G401 (cell line): Measurements from ENCODE around the gene ZBED1. TPM values are rescaled to one million over a fixed set of nuclear protein-coding genes. Genes with fewer than 3 reads are reported as not detected.

ENCODE experiments used
- DNase-seq: peaks from one replicate; pipeline ENCODE4 v3.0.0-alpha.2; 2015; ENCODE audit warnings: low spot score
- in situ Hi-C: cut with HindIII; loops from 2 replicates; pipeline ENCODE4 v1.10.0; 2016; ENCODE audit warnings: low sequenced_read_pairs, mixed read lengths
- total RNA-seq: library from RNA; depleted of rRNA; stranded (reverse); fragments of >200 nt; shearing (Covaris generic); gene quantifications from 2 replicates; pipeline ENCODE4 v1.2.3, GENCODE V29; 2014

The ZBED1 gene
- total RNA-seq, 1 experiment from 2014 or later, result 62.0 TPM

DNA sequence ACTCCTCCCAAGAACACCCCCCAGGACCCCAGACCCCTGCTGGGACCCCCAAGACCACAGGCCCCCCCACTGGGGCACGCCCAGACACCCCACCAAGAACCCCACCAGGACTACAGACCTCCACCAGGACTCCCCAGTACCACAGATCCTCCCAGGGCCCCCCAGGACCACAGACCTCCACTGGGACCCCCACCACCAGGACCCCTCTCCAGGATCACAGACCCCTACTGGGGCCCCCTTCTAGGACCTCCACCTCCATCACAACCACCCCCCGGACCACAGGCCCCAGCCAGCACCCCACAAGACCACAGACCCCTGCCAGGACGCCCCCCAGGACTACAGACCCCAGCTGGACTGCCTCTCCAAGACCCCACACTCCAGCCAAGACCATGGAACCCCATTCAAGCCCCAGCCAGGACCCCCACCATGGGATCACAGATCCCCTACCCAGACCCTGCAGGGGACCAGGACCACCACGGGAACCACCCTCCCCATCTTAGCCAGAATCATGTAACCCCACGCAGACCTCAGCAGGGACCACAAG is 855 bp upstream of the ZBED1 start:
- in situ Hi-C loops, result no loop called here
- no peak for DNase-seq

- DNase-seq, result peak; percentile 19
- in situ Hi-C loops, result no loop called here
These were observed 529 bp downstream of the ZBED1 start for GRCh38 chrX:2500091-2500802.

- DNase-seq, result no peak
- in situ Hi-C loops, result no loop called here
These were observed 1.3 kb downstream of the ZBED1 start for GRCh38 chrX:2499507-2499906.

- DNase-seq, result peak; percentile 67
- in situ Hi-C loops, result no loop called here
These were observed 1.9 kb downstream of the ZBED1 start for GRCh38 chrX:2498781-2499302.

DNA sequence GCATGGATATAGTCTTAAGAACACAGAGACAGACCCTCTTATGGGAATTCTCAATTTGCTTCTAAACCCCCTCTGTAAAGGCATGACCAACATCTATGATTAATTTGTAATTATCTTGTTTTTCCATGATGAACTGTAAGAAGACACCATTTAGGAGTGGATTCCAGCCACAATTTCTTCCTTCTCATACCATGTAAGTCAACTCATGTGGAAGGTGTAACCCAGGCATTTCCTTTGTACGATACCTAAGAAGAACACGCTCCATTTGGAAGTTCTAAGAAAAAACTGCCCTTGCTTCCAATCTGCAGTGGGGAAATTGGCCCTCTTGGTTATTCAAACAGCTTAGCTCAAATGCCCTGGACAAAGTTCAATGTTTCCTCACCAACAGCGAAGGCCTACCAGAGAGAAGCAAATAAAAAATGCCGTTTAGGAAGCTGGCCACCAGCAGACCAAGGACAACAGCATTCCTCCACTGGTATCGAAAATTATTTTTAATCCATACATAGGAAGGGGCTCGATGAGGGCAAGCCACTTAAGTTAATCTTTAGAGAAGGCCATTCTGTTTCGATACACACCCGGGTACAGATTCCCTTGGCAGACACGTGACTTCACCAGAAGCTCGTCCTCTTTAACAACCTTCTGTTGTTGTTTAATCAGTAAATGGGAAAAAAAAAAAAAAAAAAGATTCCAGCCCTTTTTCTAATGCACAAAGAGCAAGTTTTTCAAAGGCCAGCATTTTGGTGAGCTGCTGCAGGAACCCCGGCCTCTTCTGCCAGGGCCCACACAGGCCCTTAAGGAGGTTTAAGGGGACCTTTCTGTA is 2.6 kb downstream of the ZBED1 start:
- DNase-seq, result peak; percentile 74

DNA sequence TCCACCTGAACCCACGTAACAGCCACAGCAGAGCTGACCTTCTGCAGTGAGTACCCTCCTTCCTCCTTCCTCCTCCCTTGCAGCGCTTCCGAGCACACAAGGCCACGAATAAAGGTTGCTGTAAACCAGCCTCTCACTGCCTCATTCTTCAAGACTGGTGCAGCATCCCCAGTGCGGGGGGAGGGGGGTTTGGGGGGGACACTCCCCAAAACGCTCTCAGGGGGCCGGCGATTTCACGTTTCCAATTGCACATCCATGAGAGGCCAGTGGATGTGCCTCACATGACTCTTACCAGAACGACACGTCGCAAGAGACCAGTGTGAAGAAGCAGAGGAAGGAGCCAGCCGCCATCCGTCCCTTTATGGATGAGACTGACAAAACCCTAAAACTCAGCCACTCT is 5.2 kb downstream of the ZBED1 start:
- no peak for DNase-seq
- in situ Hi-C loops, result no loop called here

More for the DNA sequence above, 2.6 kb downstream of the ZBED1 start:
- in situ Hi-C loops, result no loop called here

DNA sequence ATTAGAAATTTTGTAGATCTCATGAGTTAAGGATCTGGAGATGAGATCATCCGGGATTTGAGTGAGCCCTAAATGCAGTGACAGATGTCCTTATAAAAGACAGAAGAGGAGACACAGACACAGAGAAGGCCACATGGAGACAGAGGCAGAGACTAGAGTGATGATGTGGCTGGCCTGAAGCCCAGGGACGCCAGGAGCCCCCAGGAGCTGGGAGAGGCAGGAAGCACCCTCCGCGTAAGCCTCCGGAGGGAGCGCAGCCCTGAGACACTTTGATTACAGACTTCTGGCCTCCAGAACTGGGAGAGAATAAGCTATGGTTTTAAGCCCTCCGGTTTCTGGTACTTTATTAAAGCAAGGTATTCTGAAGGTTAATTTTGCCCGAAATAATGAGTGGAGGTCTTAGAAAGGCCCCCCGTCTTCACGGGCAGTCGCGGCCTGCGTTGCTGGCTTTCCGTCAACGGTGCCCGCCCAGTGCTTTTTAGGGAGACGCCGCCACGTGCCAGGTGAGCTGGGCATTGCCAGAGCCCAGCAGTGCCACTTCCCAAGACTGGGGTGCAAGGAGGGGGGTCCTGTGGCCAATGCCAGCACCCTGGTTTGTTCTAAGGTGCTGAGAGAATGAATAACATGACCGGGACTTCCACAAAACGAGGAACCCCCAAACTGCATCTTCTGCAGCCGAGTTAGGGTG is 8.1 kb downstream of the ZBED1 start:
- DNase-seq, result no peak
- in situ Hi-C loops, result no loop called here

DNA sequence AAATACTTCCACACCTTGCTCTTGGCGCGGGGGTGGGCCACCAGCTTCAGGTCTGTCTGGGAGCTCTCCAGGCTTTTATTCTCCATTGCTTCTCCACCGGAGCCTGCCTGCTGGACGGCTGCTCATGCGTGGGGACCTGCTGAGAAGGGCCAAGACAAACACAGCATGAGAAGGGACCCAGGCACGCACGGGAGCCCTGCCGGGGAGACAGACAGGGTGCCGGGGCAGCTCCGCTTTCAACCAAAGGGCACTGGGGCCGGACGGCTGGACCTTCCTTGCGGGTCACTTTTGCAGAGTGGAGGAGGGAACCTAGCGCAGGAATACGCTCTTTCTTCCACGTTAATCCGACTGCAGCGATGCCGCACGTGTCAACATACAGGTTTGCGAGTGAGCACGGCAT is 10.1 kb downstream of the ZBED1 start:
- in situ Hi-C loops, result no loop called here
- DNase-seq, result no peak

DNA sequence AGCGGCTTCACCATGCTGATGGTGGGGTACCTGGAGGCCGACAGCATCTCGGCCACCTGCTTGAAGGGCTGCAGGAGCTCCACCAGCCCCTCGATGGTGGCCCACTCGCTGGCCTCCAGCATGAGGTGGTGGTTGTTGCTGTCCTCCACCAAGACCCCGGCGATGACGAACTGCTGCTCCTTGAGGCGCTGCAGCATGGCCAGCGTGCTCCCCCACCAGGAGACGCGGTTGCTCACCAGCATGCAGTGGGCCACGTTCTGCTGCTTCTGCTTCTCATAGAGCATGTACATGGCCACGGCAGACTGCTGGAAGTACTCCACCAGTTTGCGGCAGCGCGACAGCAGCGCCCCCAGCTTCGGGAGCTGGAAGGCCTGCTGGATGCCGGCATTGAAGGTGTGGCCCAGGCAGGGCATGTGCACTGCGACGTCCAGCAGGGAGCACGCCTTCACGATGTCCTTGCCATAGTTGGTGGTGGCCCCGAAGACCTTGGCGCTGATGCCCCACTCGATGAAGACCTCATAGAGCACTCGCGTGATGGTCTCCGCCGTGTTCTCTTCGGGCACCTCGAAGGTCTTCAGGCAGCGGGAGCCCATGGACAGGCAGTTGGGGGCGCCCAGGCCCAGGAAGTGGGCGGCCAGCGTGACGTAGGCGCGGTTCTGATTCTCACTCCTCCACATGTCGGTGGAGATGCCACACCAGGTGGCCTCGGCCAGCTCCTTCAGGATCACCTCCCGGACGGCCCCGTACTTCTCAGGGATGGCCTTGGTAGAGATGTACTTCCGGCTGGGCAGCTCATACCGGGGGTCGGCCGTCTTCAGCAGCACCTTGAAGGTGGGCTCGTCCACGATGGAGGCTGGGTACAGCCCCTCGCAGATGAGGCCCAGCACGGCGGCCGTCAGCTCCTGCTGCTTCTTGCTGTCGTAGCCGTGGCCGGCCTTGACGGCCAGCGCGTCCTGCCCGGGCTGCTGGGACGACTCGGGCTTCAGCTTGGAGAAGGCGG is 11.0 kb downstream of the ZBED1 start:
- in situ Hi-C loops, result no loop called here
- no peak for DNase-seq

DNA sequence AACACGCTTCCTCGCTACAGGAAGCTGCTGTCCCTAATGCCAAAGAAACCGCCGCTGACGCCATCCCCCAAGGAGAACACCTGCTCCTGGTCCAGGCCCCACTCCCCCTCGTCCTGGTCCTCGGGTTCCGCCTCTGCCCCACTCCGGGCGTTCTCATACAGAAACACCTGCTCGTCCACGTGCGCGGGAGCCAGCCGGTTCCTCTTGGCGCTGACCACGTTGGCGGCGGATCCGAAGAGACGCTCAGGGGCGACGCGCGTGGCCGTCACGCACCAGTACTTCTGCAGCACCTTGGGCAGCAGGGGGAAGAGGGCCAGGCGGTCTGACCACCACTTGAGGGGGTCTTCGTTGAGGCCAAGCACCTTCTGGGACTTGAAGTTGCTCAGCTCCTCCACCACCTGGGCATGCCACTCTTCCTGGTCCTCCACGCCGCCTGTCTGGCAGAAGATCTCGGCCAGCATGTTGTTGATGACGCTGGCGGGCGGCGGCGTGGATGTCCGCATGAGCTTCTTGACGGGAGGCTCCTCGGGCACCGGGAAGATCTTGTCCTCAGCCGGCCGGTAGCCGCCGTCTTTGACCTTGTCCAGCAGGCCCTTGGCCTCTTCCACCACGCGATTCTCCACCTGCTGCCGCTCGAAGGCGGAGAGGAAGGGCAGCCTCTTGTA is 12.0 kb downstream of the ZBED1 start:
- in situ Hi-C loops, result no loop called here
- DNase-seq, result no peak

DNA sequence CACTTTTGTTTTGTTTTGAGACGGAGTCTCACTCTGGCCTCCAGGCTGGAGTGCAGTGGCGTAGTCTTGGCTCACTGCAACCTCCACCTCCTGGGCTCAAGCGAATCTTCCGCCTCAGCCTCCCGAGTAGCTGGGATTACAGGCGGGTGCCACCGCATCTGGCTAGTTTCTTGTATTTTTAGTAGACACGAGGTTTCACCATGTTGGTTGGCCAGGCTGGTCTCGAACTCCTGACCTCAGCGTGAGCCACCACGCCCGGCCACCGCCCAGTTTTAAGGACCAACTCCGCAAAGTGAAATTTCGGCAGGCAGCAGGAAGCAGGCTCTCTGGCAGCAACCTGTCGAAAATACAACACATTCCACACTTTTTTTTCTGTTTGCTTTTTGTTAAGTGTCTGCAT is 13.4 kb downstream of the ZBED1 start:
- DNase-seq, result no peak
- in situ Hi-C loops, result no loop called here

DNA sequence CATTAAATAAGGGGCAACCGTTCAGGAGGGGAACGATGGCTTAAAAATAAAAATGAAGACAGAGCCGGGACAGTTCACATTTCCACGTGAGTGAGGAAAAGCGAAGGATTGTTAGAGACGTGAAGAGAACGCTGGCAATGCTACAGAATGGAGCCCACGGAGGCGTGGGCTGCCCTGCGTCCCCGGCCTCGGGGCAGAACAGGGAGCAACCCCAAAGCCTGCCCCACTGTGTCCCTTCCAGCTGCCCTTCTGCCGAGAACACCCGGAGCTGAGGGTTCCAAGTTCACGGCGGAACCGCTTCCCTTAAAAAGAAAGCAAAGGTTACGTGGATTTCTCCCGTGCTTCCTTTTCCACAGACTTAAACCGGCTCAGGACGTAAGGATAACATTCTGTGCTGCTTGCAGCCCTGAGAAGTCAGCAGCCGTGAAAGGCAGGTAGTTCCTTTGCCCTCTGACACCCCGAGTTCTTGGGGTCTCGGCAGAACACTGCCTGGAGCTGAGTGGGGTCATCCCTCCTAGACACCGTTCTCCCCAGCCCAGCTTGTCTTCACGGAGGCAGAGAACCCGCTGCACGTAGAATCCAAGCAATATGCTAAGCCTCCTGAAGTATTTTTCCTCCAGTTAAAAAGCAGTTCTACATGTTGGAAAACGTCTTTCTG is 14.2 kb downstream of the ZBED1 start:
- in situ Hi-C loops, result no loop called here
- no peak for DNase-seq

- in situ Hi-C loops, result no loop called here
These were observed 14.9 kb downstream of the ZBED1 start for GRCh38 chrX:2485789-2486345.

DNA sequence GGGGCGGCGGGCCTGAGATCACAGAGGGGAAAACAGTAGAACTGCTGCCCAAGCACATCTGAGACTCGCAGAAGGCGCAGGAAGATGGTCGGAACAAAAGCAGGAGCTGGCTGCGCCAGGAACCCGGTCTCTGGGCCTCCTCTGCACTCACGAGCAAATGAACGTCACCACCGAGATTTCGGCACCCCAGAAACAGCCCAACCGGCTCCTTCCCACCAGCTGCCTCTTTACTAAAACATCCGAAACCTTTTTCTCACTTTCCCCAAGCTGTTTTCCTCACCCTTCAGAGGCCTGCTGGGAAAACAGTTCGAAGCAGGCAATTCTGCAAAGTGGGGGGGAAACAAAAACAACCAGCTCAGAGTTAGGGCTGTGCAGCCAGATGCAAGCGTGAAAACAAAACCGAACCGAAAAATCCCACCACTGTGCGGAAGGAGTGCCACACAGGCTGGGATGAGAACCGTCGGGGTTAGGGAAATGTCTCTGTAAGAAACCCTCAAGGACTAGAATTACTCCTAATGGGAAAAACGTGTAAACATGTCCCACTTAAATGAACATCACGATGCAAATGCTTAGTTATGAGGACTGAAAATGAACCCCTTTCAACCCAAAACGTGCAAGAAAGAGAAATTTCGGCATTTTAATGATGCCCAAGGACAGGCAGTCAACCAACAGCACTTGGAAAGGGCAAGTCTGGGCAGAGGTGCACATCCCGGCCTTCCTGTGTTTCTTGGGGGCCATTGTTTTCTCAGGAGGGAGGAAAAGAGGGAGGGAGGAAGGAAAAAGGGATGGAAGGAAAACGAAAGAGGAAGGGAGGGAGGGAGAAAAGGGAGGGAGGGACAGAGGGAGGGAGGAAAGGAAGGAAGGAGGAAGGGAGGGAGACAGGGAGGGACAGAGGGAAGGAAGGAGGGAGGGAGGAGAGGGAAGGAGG is 15.8 kb downstream of the ZBED1 start:
- in situ Hi-C loops, result no loop called here

More at GRCh38 chrX:2485789-2486345, 14.9 kb downstream of the ZBED1 start:
- DNase-seq, result no peak

DNA sequence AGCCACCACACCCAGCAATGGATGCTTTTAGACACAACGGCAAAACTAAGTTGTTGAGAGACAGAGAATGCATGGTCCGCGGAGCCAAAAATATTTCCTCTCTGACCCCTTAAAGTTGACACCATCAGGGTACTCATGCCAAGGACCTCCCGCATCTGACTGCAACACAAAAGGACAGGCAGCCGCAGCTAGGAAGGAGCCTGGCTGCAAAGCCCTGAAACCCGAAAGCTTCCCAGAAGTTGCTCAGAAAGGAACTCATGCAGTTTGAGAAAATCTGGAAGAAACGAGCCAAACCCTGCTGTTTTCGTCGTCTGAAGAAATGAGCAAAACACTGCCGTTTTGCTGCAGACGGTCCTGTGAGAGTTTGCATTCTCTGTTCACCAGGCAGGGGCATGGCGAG is 16.5 kb downstream of the ZBED1 start:
- in situ Hi-C loops, result no loop called here
- no peak for DNase-seq

More for the DNA sequence above, 15.8 kb downstream of the ZBED1 start:
- DNase-seq, result peak; percentile 30

GRCh38 chrX:2483398-2484060 is 17.2 kb downstream of the ZBED1 start:
- no peak for DNase-seq
- in situ Hi-C loops, result no loop called here
